Measurements from ENCODE around the gene FAM163B. TPM values are rescaled to one million over a fixed set of nuclear protein-coding genes. Genes with fewer than 3 reads are reported as not detected.

The FAM163B gene
- total RNA-seq, 1 donor from 2014 or later, result not detected

DNA sequence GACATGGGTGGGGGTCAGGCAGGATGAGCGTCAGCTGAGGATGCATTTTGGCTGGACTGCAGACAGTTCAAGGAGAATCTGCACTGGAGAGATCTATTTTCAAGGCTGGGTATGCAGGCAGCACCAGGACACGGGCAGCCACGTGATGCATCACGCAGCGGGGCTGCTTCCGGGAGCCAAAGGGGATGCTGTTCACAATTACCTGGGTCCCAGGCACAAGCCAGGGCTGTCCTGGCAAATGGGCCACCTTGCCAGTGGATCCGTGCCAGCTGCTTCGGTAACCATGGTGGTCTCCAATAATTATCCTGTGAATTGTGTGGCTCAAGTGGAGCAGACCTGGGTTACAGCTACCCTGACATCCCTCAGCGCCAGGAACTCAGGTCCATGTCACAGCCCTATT, 44.4 kb upstream of the FAM163B start:
- intact Hi-C loops (cut with DNase I), result no loop called here
- H3K27me3 ChIP-seq, result peaks cover 11% of the 10 kb centered on the region

DNA sequence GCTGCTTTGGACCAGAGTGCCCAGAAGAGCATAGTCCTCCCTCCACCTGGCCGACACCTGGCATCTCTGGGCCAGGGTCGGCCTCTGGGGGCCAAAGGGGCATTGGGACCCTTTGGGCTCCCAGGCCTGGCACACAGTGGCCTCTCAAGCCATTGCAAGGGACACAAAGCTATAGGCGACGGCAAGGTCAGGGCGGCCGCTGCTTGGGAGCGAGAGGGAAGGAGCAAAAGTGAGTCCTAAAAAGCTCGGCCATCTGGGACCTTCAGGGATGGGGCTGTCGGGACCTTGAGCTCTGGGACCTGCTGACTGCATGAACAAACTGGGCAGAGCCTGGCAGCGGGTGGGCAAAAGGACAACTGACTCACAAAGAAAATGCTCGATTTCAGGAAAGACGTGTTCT, 40.8 kb upstream of the FAM163B start:
- no peak for DNase-seq (ENCODE audit: low spot score in 2 of 2)
- TF ChIP-seq, protein P1, sequence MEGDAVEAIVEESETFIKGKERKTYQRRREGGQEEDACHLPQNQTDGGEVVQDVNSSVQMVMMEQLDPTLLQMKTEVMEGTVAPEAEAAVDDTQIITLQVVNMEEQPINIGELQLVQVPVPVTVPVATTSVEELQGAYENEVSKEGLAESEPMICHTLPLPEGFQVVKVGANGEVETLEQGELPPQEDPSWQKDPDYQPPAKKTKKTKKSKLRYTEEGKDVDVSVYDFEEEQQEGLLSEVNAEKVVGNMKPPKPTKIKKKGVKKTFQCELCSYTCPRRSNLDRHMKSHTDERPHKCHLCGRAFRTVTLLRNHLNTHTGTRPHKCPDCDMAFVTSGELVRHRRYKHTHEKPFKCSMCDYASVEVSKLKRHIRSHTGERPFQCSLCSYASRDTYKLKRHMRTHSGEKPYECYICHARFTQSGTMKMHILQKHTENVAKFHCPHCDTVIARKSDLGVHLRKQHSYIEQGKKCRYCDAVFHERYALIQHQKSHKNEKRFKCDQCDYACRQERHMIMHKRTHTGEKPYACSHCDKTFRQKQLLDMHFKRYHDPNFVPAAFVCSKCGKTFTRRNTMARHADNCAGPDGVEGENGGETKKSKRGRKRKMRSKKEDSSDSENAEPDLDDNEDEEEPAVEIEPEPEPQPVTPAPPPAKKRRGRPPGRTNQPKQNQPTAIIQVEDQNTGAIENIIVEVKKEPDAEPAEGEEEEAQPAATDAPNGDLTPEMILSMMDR (IDR thresholded peaks at IDR 0.05), result no peak

More for the DNA sequence above, 44.4 kb upstream of the FAM163B start:
- no peaks in the 10 kb centered on the region for H3K36me3 ChIP-seq
- H3K27ac ChIP-seq, result no peak overlapping the region
- no peak overlapping the region for H3K4me3 ChIP-seq
- no peak for DNase-seq (ENCODE audit: low spot score in 2 of 2)
- TF ChIP-seq, protein P1 (IDR thresholded peaks at IDR 0.05), result no peak
- peaks cover 0 to 3% of the 10 kb centered on the region in 2 donors for H3K4me1 ChIP-seq
- no peaks in the 10 kb centered on the region for H3K9me3 ChIP-seq

DNA sequence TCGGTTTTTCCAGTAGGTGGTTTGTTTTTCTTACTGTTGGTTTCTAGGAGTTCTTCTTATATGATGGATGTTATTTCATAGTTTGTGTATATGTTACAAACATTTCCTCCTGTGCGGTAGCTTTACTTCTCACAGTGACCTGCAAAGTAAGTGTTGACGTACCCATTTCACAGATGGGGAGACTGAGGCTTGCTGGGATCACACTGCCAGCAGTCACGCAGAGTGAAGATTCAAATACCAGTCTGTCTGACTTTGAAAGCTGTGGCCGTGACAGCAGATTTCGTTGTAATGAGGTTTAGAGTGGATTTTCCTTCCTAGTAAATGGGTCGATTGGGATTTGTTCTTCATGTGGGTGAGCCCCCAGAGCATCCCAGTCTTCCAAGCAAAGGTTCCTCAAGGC, 40.0 kb upstream of the FAM163B start:
- H3K4me1 ChIP-seq, result no peaks in the 10 kb centered on the region
- intact Hi-C loops (cut with DNase I), result no loop called here
- no peak for DNase-seq (ENCODE audit: low spot score in 2 of 2)
- H3K36me3 ChIP-seq, result no peaks in the 10 kb centered on the region
- no peaks in the 10 kb centered on the region for H3K9me3 ChIP-seq
- no peak overlapping the region for H3K4me3 ChIP-seq
- no peaks in the 10 kb centered on the region for H3K27me3 ChIP-seq
- TF ChIP-seq, protein P1 (IDR thresholded peaks at IDR 0.05), result no peak
- no peak overlapping the region for H3K27ac ChIP-seq

More for the DNA sequence above, 40.8 kb upstream of the FAM163B start:
- intact Hi-C loops (cut with DNase I), result no loop called here
- no peaks in the 10 kb centered on the region for H3K4me1 ChIP-seq
- no peaks in the 10 kb centered on the region for H3K27me3 ChIP-seq
- no peak overlapping the region for H3K4me3 ChIP-seq
- H3K9me3 ChIP-seq, result no peaks in the 10 kb centered on the region
- no peaks in the 10 kb centered on the region for H3K36me3 ChIP-seq
- no peak overlapping the region for H3K27ac ChIP-seq

DNA sequence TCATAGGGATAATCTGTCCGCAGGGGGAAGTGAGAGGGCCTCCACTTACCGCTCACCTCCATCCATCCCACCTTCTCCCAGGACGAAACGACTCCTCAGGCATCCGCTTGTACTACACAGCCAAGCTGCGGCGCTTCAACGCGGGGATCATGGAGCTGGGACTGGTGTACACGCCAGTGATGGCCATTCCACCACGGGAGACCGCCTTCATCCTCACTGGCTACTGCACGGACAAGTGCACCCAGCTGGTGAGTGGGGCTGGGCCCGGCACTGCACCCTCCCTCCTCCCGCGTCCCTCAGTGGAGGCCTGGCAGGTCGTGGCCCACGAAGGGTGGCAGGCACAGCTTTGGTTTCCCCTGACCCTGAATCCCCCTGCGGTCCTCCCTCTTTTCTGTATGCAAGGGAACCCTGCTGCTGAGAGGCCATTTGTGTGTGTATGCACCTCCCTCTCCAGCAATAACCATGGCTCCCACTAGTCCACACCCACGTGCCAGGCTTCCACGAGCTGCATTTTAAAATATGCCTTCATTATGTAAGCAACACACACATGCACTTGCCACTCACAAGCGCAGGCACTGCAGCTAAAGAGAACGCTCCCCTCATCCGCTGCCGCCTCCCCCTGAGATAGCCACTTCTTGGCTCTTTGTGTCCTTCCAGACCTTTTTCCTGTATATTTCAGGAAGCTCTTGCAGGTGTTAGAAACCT, 38.7 kb upstream of the FAM163B start:
- H3K4me1 ChIP-seq, result no peaks in the 10 kb centered on the region
- TF ChIP-seq, protein P1 (IDR thresholded peaks at IDR 0.05), result no peak
- intact Hi-C loops (cut with DNase I), result no loop called here
- H3K27ac ChIP-seq, result no peak overlapping the region
- H3K36me3 ChIP-seq, result no peaks in the 10 kb centered on the region
- no peaks in the 10 kb centered on the region for H3K9me3 ChIP-seq
- no peak for DNase-seq (ENCODE audit: low spot score in 2 of 2)
- no peaks in the 10 kb centered on the region for H3K27me3 ChIP-seq
- H3K4me3 ChIP-seq, result no peak overlapping the region

DNA sequence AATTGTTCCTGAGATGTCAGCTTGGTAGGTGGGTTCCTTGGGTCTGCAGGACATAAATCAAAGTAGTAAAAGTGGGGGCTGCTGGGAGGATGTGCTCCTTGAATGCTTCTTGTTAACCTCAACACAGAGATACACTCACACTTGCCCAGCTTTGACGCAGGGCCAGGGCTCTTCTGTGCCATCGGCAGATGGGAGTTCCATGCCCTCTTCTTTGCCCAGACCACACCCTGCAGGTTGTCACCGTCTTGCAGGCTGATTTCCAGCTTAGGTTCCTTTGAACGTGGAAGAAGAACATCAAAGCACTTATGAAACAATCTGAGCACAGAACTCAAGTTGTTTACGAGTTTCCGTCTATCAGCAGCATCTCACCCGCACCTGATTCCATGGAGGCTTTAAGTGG, 38.0 kb upstream of the FAM163B start:
- no peak overlapping the region for H3K27ac ChIP-seq
- H3K27me3 ChIP-seq, result no peaks in the 10 kb centered on the region
- TF ChIP-seq, protein P1 (IDR thresholded peaks at IDR 0.05), result no peak
- no peak overlapping the region for H3K4me3 ChIP-seq
- no peaks in the 10 kb centered on the region for H3K9me3 ChIP-seq
- intact Hi-C loops (cut with DNase I), result no loop called here
- no peaks in the 10 kb centered on the region for H3K4me1 ChIP-seq
- no peaks in the 10 kb centered on the region for H3K36me3 ChIP-seq
- DNase-seq (ENCODE audit: low spot score in 2 of 2), result no peak
